HT1080 (cell line): ENCODE data around the gene IFIT1. TPM values are rescaled to one million over a fixed set of nuclear protein-coding genes. Genes with fewer than 3 reads are reported as not detected.
"Not testable (repeated sequence)": the region's sequence is repeated elsewhere in the genome, so short reads cannot be mapped to it uniquely, and the experiment has no call there.

Experiments used
- DNase-seq: peaks from one replicate; pipeline ENCODE4 v3.0.0-alpha.2; 2015; ENCODE audit warnings: low read depth
- polyA plus RNA-seq, 2 experiments: library from polyadenylated mRNA; depleted of rRNA; stranded (reverse); fragments of >200 nt; gene quantifications; 2 replicates each; pipeline ENCODE4 v1.2.3, GENCODE V29; 2015
- total RNA-seq: library from RNA; depleted of rRNA; stranded (reverse); fragments of >200 nt; shearing (Covaris generic); gene quantifications from 2 replicates; pipeline ENCODE4 v1.2.3, GENCODE V29; 2014; rRNA removed

Gene IFIT1, protein sequence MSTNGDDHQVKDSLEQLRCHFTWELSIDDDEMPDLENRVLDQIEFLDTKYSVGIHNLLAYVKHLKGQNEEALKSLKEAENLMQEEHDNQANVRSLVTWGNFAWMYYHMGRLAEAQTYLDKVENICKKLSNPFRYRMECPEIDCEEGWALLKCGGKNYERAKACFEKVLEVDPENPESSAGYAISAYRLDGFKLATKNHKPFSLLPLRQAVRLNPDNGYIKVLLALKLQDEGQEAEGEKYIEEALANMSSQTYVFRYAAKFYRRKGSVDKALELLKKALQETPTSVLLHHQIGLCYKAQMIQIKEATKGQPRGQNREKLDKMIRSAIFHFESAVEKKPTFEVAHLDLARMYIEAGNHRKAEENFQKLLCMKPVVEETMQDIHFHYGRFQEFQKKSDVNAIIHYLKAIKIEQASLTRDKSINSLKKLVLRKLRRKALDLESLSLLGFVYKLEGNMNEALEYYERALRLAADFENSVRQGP
- 3.2 and 3.5 TPM in 2 replicates for total RNA-seq
- polyA plus RNA-seq (2015; cell fraction: cytosol; rRNA removed) = 2.1 and 2.7 TPM in 2 replicates
- polyA plus RNA-seq (2015; cell fraction: nucleus; rRNA removed) = 2.5 and 4.2 TPM in 2 replicates

DNA sequence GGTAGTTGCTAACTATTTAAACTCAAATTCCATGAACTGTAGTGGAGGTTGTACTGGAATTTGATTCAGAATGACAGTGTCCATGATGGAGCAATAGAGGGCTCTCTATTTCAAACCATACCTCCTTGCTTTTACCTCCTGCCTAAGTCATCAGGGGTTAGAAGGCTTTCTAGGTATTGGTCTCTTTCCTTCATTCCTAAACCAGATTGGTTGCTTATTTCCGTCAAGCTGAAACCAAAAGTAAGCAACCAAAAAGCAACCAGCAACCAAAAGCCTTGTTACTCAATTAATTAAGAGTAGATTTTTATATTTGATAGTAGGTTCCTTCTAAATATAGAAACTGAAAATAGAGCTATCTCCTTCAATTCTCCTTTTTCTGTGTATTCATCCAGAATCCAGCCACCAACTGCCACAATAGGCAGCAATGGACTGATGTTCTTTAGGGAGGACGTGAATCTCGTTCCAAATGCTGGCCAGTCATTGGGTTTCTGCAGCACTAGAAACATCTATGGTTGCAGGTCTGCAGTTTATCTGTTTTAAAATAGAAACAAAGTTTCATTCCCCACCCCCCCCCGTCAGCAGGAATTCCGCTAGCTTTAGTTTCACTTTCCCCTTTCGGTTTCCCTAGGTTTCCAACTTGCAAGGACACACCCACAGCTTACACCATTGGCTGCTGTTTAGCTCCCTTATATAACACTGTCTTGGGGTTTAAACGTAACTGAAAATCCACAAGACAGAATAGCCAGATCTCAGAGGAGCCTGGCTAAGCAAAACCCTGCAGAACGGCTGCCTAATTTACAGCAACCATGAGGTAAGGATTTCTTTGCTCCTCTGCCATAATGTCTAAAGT is at the start of gene IFIT1:
Gene IFIT1, plus strand, starts transcription at position 717 of the 850 bp plus-strand sequence. Its CDS starts 90 bp downstream, at position 807.
- DNase-seq = peak; percentile 82

DNA sequence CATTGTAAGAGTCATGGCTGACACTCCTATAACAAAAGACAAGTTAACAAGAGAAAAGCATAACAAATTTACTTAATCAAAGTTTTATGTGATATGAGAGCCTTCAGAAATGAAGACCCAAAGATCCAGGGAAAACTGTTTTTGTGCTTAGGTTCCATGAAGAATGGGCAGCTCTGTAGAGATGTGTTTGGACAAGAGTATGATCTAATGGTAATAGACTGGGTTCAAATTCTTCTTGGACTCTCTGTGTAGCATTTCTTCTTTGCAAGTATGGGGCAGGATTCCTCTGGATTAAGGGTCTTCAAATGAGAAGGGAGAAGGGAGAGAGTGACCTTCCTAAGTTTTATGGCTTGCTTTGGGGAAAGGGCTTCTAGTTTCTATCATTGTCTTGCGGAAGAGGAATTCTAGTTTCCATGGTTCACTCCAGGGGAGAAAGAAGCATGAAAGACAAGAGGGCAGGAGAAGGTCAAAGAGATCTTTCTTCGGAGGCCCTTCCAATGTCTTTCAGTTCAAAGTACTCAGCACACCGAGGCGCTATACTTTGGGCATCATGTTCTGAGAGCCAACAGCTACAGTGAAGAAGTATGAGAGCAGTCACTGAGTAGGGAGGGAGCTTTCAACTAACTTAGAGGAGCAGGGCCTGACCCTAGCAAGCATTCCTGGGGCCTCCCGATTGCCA is 49.2 kb upstream of the IFIT1 start:
- DNase-seq = no peak

DNA sequence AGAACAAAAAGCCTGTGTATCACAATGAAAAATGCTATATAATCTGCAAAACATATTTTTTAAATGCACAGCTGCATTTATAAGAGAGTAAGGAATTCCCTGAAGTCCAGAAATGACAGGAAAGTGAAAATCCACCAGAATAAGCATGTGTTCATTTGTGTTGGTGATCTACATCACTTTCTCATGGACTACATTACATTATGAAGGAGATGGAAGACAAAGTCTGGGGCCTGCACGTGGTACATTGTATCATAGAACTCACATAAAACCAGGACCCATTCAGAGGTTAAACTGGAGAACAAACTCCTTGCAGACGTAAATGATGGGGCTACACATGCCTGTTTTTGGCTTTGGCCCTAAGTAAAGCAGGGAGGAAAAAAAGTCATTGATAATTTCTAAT is 48.3 kb upstream of the IFIT1 start:
- DNase-seq = no peak

DNA sequence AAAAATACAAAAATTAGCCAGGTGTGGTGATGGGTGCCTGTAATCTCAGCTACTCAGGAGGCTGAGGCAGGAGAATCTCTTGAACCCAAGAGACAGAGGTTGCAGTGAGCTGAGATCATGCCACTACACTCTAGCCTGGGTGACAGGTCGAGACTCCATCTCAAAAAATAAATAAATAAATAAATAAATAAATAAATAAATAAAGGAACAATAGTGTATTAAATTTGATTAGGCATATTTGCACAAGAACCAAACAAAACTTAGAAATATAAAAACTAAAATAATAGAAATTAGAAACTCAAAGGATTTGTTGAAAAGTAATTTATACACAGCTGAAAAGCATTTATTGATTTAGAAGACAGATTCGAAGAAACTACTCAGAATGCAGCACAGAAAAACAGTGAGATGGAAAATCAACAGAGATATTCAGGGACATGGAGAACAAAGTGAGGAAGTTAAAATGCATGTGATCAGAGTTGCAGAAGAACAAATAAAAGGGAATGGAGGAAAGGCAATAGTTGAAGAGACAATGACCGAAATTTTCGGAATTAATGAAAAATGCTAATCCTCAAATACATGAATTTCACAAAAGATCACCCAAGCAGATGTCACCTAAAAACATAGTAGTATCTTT is 46.9 kb upstream of the IFIT1 start:
- no peak for DNase-seq

DNA sequence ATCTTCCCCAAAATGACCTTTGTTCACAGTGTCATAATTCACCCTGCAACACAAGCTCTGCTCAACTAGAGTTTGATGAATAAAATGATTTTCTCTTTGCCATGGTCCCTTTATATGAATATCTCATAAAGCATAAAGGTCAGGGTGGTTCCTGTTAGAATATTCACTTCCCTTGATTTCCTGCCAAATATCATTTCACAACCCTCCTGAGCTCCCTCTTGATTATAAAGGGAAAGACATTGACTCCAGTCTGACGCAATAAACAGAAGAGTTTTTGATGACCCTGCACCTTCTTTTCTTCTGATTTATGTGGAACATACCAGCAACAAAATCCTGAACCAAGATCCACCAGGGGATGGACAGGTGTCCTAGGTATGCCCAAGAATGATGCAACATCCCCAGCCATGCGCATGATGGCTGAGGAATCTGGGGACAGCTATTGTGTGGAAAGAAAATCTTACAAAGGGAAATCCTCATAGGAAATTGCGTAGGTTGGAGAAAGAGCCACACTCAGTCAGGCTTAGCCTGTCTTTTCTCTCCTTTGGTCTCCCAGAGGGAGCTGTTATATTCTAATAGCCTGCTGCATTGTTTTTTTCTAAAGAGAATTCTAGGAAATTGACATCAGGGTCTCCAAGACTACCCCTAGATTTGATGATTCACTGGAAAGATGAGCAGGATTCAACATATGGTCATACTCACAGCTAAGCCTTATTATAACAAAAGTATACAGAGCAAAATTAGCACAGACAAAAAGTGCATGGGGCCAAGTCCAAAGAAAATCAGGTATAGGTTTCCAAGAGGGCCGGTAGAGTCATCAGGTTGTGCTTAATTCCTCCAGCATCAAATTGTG is 45.8 kb upstream of the IFIT1 start:
- no peak for DNase-seq

DNA sequence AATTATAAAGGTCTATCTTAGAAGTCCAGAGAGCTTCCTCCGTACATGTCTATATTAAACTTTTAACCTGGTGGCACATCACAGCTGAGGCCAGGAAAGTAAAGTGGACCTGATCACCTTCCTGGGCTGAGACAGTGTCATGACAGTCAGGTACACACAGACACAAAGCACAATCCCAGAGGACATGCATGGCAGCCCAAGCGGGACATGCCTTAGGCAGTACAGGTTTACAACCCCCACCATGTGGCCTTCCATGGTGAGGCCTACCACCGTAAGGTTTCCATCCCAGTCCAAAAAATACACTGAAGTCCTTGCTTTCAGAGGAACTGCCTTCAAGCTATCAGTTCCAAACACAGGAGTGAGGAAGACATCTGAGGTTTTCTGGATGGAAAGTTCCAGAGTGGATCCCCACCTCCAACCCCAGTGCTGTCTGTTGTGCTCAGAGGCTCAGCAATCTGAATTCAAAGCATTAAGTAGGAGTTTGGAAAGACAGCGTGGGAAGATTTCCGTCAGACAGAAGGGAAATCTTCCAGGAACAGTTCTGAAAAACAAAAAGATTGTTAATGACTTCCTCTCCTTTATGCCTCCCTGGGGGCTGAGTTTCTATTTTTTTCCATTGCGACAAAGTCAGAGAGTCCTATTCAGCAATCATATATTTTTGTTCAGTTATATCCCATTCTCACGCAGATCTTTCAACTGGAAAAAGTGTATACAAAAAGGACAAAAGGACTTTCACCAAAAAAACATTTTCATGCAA is 44.5 kb upstream of the IFIT1 start:
- DNase-seq = no peak

DNA sequence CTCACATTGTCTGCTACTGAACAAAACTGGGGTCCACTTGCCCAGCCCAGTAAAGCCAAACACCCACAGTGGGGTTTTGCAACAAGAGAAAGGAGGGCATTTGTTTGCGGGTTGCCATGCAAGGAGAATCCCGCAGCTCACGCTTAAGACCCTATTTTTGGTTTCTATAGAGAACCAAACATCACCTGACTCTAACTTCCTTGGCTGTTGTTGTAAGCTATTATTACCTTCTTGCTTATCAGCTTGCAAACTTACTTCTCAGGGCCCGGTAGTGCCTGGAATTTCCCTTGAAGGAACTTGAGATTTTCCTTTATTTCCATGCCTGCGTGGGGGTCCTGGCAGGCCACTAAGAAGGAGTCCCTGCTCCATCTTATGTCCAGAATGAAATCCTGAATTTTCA is 43.9 kb upstream of the IFIT1 start:
- no peak for DNase-seq

DNA sequence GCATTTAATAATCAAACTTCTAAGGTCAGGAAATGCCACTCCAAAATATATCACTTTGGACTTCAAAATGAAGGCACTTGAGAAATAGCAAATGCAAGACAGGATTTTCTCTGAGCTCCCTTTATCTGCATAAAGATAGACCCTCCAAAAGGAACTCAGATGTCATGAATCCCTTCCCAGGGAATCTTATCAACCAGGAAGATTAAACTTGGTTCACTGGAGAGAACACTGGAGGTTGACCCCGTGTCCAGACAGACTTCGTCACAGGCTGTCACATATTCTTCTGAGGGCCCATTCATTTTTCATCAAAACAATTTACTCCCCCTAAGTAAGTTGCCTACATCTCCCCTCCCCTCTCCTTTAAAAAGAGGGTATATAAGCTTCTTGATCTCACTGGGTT is 43.4 kb upstream of the IFIT1 start:
- no peak for DNase-seq

DNA sequence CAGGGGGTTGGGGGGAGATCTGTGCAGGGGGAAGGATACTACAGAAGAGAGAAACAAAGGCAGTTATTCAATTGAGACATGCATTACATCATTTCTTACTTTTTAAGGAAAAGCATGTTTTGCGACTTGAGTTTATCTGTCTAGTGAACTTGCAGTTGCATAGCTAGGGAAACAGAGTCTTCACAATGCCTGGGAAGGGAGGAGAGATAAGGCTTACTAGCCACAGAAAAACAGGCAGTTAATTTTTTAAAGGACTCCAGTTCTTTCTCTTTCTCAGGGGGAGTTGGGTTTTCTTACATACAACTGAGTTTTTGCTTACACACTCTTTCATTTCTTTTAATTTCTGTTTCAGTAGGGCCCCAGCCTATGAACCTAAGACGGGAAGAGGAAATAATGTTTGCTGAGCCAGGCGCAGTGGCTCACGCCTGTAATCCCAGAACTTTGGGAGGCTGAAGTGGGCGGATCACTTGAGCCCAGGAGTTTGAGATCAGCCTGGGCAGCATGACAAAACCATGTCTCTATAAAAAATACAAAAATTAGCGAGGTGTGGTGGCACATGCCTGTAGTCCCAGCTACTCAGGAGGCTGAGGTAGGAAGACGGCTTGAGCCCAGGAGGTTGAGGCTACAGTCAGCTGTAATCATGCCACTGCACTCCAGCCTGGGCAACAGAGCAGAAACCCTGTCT is 41.6 kb upstream of the IFIT1 start:
- not testable (repeated sequence) for DNase-seq

DNA sequence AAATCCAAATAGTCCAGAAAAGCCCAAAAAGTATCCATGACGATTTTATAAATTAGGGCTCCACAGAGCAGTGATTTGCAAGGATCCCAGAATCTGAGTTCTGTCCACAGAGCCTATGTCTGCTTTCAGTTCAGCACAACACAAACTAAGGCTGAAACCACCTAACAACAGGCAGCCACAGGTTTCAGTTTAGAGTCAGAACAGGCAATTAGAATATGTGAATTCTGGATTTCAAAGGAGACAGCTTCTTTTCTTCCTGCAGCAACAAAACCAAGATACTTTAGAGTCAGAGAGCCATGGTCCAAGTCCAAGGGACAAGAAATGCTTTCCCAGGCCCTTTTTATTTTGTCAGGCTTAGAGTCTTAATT is 41.0 kb upstream of the IFIT1 start:
- no peak for DNase-seq

DNA sequence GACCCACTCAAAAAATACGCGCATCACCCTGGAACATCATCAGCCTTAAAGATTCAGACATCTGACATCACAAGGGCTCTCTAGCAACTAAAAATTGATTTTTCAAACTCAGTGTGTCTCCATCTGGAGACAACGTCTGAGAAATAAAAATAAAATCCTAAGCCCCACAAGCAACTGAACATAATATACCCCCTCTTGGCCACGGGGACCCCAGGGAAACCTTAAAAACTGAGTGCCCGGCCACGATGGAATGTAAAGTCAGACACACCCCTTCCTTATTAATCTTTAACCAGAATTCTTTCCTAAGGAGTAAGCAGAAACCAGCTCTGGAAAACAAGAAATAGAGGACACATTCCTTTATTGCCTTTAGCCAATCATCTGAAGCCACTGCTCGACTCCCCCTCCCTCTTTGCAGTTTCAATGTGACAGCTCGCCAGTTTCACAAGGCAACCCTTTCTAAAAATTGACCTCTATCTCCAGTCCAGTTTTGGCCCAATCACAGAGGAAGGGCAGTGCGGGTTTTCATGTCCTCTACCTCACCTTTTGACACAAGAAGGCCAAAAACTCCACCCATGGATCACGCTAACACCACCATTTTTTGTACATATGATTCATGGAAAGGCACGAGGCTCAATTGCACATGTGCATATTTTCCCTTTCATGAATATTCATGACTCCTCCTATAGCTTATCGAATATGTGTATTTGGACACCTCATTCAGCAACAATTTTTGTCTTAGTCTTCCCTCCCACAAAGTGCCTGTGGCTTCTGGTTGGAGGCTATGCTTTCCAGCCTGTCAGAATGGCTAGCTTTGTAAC is 40.4 kb upstream of the IFIT1 start:
- peak; percentile 88 for DNase-seq

DNA sequence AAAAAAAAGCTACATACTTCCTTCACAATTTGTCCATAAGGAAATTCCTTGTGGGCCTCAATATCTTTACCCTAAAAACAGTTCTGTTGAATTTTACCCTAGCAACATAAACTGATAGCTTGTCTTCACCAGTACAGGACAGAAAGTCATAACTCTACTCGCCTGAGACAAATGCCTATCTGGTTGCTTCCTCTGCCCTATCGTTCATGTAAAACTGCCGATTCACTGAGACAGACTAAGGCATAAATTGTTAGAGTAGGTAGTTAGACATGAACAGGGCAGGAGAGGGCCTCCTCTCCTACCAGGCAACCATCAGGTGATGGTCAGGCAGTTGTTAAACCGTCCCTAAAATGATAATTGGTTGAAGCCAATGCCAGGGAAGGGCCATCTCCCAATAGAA is 39.6 kb upstream of the IFIT1 start:
- no peak for DNase-seq

DNA sequence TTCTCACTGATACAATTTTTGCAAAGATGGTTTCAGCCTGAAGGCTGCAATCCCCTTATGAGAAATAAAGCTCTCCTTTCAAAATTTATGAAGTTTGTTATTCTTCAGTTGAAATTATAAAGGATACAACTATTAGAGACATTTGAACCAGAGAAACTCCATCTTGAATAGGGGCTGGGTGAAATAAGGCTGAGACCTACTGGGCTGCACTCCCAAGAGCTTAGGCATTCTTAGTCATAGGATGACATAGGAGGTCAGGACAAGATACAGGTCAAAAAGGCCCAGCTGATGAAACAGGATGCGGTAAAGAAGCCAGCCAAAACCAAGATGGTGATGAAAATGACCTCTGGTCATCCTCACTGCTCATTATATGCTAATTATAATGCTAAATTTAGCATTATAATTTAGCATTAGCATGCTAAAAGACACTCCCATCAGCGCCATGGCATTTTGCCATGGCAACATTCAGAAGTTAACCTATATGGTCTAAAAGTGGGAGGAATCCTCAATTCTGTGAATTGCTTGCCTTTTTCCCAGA is 37.0 kb upstream of the IFIT1 start:
- peak; percentile 84 for DNase-seq

DNA sequence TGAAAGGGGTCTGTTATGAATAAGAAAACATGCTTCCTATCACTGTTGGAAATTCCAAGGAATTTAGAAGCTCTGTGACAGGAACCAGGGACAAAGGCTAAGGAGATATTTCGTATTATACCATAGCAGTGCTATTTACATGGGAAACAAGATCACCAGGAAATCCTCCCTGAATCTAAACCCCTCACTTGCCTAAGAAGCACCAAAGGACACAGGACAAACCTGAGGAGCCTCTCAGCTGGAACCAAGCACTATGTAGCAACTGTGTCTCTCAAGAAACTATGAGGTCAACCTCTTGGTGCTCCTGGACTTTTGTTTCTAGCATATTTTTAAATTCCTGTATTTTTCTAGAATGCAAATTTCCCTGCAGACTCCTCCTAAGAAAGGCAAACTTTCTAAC is 35.3 kb upstream of the IFIT1 start:
- DNase-seq = no peak

DNA sequence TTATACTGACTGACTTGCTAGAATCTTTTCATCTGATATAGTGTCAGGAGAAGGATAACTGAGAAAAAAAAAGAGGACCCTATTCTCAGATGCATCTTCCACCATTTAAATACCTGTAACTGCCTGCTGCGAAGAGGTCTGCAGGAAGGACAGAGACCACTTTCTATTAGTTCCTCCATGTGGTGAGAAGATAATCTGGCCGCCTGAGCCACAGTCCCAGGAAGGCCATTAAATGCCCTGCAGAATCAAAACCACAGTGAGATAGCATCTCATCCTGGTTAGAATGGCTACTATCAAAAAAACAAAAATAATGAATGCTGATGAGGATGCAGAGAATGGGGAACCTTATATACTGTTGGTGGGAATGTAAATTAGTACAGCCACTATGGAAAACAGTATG is 34.4 kb upstream of the IFIT1 start:
- DNase-seq = no peak

DNA sequence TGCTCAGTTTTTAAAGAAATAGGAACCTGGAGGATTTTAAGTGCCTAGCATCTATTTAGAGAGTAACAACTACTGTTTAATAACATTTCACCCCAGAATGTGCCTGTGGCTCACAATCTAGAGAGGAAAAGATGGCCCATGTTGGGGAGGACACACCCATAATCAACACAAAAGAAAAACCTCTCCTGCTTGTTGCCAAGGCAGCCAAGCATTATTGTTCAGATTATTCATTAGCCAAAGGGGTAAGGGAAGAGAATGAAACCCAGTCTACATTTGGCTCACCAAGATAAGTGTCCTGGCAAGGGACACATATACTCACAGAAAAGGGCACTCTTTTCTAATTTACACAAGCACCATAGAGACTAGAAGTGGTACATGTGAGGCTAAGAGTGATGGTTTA is 32.3 kb upstream of the IFIT1 start:
- no peak for DNase-seq

DNA sequence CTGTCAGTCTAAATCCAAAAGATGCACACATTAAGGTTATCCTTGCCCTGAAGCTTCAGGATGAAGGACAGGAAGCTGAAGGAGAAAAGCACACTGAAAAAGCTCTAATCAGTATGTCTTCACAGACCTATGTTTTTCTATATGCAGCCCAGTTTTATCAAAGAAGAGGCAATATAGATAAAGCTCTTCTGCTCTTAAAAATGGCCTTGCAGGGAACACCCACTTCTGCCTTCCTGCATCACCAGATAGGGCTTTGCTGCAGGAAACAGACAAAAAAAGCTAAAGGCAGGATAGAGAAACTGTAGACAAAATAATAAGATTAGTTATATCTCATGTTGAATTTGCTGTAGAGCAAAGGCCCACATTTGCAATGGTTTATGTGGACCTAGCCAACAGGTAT is 29.5 kb upstream of the IFIT1 start:
- DNase-seq = no peak
